ENCODE data around the gene SMIM12.

DNA sequence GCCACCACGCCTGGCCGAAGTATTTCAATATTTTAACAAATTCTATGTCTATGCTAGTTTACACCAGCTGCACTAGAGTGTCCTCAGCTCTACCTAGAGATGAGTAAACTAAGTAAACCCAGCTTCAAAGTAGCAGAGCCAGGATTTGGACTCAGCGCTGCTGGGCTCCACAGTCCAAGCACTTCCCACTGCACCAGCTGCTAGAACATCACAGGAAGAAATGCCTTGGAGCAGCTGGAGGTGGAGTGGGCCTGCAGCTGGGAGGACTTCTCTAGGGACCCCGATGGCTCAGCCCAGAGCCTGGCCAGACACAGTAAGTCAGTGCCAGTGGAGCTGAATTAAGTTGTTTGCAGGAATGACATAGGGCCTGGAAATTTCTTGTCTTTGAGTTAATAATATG lies 10.2 kb upstream of the SMIM12 start:
- TF ChIP-seq, protein P1, sequence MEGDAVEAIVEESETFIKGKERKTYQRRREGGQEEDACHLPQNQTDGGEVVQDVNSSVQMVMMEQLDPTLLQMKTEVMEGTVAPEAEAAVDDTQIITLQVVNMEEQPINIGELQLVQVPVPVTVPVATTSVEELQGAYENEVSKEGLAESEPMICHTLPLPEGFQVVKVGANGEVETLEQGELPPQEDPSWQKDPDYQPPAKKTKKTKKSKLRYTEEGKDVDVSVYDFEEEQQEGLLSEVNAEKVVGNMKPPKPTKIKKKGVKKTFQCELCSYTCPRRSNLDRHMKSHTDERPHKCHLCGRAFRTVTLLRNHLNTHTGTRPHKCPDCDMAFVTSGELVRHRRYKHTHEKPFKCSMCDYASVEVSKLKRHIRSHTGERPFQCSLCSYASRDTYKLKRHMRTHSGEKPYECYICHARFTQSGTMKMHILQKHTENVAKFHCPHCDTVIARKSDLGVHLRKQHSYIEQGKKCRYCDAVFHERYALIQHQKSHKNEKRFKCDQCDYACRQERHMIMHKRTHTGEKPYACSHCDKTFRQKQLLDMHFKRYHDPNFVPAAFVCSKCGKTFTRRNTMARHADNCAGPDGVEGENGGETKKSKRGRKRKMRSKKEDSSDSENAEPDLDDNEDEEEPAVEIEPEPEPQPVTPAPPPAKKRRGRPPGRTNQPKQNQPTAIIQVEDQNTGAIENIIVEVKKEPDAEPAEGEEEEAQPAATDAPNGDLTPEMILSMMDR (IDR thresholded peaks at IDR 0.05): no peak
- TF ChIP-seq ZFX (IDR thresholded peaks at IDR 0.05; ENCODE audit: borderline replicate concordance): no peak

Measured in 22Rv1 (cell line).